Measurements from ENCODE around the gene PLXNA3.

The PLXNA3 gene

DNA sequence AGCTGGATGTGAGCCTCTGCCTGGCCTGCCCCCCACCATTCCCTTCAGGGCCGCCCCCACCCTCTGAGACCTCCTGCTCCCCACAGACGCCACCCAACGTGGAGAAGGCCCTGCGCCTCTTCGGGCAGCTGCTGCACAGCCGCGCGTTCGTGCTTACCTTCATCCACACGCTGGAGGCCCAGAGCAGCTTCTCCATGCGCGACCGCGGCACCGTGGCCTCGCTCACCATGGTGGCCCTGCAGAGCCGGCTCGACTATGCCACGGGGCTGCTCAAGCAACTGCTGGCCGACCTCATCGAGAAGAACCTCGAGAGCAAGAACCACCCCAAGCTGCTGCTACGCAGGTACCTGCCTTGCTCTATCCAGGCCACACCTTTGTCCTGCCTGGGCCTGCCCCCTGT is 10.1 kb downstream of the PLXNA3 start:
- H3K27ac ChIP-seq = no peak overlapping the region
- peaks cover 38% of the 10 kb centered on the region for H3K27me3 ChIP-seq (ENCODE audit: insufficient read depth, low read depth, severe bottlenecking)
- TF ChIP-seq, protein P1, sequence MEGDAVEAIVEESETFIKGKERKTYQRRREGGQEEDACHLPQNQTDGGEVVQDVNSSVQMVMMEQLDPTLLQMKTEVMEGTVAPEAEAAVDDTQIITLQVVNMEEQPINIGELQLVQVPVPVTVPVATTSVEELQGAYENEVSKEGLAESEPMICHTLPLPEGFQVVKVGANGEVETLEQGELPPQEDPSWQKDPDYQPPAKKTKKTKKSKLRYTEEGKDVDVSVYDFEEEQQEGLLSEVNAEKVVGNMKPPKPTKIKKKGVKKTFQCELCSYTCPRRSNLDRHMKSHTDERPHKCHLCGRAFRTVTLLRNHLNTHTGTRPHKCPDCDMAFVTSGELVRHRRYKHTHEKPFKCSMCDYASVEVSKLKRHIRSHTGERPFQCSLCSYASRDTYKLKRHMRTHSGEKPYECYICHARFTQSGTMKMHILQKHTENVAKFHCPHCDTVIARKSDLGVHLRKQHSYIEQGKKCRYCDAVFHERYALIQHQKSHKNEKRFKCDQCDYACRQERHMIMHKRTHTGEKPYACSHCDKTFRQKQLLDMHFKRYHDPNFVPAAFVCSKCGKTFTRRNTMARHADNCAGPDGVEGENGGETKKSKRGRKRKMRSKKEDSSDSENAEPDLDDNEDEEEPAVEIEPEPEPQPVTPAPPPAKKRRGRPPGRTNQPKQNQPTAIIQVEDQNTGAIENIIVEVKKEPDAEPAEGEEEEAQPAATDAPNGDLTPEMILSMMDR (IDR thresholded peaks at IDR 0.05; ENCODE audit: low read depth, low read length) = no peak
- no peak overlapping the region for H3K4me3 ChIP-seq (ENCODE audit: low read depth, low read length)
- H3K36me3 ChIP-seq = peaks cover 82% of the 10 kb centered on the region
- DNase-seq = no peak
- no peaks in the 10 kb centered on the region for H3K9me3 ChIP-seq (ENCODE audit: severe bottlenecking)

DNA sequence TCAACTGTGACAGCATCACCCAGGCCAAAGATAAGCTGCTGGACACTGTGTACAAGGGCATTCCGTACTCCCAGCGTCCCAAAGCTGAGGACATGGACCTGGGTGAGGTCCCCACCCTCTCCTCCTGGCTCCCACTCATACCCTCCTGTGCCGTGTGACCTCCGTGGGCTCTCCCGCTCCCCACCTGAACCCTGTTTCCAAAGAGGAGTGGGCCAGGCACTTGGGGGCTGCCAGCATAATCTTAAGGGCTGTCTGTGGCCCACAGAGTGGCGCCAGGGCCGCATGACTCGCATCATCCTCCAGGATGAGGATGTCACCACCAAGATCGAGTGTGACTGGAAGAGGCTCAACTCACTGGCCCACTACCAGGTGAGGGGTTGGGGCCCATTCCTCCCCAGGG is 11.0 kb downstream of the PLXNA3 start:
- H3K4me3 ChIP-seq (ENCODE audit: low read depth, low read length) = no peak overlapping the region
- H3K27ac ChIP-seq = no peak overlapping the region
- DNase-seq = no peak
- H3K36me3 ChIP-seq = peaks cover 81% of the 10 kb centered on the region
- TF ChIP-seq, protein P1 (IDR thresholded peaks at IDR 0.05; ENCODE audit: low read depth, low read length) = no peak
- peaks cover 36% of the 10 kb centered on the region for H3K27me3 ChIP-seq (ENCODE audit: insufficient read depth, low read depth, severe bottlenecking)
- no peaks in the 10 kb centered on the region for H3K9me3 ChIP-seq (ENCODE audit: severe bottlenecking)

DNA sequence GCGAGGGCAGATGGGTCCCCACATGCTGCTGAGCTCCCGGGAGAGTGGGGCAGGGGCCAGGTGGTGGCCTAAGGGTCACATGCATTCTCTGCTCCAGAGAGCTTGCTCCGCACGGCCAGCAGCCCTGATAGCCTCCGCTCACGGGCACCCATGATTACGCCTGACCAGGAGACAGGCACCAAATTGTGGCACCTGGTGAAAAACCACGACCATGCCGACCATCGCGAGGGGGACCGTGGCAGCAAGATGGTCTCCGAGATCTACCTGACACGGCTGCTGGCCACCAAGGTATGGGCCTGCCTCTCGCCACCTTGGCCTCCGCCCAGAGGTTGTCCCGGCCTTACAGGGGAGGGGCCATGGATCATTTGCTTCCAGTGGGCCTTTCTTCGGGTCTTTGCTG is 11.8 kb downstream of the PLXNA3 start:
- Histone ChIP-seq H3K27ac (no peak overlapping the region), H3K9me3 (ENCODE audit: severe bottlenecking) (no peaks in the 10 kb centered on the region), H3K36me3 (peaks cover 74% of the 10 kb centered on the region), H3K27me3 (ENCODE audit: insufficient read depth, low read depth, severe bottlenecking) (peaks cover 28% of the 10 kb centered on the region), H3K4me3 (ENCODE audit: low read depth, low read length) (no peak overlapping the region)
- TF ChIP-seq, protein P1 (IDR thresholded peaks at IDR 0.05; ENCODE audit: low read depth, low read length) = no peak
- no peak for DNase-seq

DNA sequence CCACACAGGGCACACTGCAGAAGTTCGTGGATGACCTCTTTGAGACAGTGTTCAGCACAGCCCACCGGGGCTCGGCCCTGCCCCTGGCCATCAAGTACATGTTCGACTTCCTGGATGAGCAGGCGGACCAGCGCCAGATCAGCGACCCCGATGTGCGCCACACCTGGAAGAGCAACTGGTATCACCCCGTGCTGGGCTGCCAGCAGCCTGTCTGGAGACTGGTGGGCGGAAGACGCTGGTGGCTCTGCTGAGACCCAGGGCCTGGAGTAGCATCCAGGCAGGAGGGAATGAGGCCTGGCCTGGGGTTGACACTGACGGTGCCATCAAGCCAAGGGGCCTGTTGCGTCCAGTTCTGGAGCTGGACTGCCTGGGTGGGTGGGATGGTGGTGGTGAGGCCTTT is 12.4 kb downstream of the PLXNA3 start:
- H3K27me3 ChIP-seq (ENCODE audit: insufficient read depth, low read depth, severe bottlenecking) = peaks cover 26% of the 10 kb centered on the region
- no peak overlapping the region for H3K4me3 ChIP-seq (ENCODE audit: low read depth, low read length)
- H3K36me3 ChIP-seq = peaks cover 70% of the 10 kb centered on the region
- DNase-seq = no peak
- H3K9me3 ChIP-seq (ENCODE audit: severe bottlenecking) = no peaks in the 10 kb centered on the region
- no peak overlapping the region for H3K27ac ChIP-seq
- TF ChIP-seq, protein P1 (IDR thresholded peaks at IDR 0.05; ENCODE audit: low read depth, low read length) = no peak

DNA sequence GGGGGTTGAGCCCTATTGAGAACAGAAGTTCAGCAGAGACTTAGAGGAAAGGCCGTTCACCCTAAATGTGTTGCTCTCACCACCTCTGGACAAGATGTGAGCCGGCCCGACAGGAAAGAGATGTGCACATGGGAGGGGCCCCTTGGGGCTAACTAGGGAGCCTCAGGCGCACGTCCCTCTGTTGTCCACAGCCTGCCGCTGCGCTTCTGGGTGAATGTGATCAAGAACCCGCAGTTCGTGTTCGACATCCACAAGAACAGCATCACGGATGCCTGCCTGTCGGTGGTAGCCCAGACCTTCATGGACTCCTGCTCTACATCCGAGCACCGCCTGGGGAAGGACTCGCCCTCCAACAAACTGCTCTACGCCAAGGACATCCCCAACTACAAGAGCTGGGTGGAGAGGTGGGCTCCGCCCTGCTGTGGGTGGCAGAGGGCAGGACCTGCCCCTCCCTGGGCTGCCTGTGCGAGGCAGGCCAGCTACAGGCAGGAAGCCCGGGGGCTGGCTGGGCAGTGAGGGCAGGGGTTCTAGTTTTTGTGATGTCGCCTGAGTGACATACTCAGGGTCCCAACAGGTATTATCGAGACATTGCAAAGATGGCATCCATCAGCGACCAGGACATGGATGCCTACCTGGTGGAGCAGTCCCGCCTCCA is 13.0 kb downstream of the PLXNA3 start:
- TF ChIP-seq, protein P1 (IDR thresholded peaks at IDR 0.05; ENCODE audit: low read depth, low read length) = no peak
- H3K36me3 ChIP-seq = peaks cover 69% of the 10 kb centered on the region
- no peak overlapping the region for H3K27ac ChIP-seq
- H3K4me3 ChIP-seq (ENCODE audit: low read depth, low read length) = no peak overlapping the region
- H3K27me3 ChIP-seq (ENCODE audit: insufficient read depth, low read depth, severe bottlenecking) = peaks cover 21% of the 10 kb centered on the region
- DNase-seq = no peak
- no peaks in the 10 kb centered on the region for H3K9me3 ChIP-seq (ENCODE audit: severe bottlenecking)

Measured in WERI-Rb-1 (cell line).